Erythroblast (primary cell): ENCODE data around the gene SFSWAP.

ENCODE experiments used
- GATA1 ChIP-seq: IDR thresholded peaks from 2 replicates; pipeline ENCODE4 v1.6.1; 2011; ENCODE audit warnings: low read depth, mild to moderate bottlenecking, control low read depth, low read length, moderate library complexity
- POLR2A ChIP-seq: IDR thresholded peaks from 2 replicates; pipeline ENCODE4 v1.6.1; 2011; ENCODE audit warnings: mild to moderate bottlenecking, low read length

DNA sequence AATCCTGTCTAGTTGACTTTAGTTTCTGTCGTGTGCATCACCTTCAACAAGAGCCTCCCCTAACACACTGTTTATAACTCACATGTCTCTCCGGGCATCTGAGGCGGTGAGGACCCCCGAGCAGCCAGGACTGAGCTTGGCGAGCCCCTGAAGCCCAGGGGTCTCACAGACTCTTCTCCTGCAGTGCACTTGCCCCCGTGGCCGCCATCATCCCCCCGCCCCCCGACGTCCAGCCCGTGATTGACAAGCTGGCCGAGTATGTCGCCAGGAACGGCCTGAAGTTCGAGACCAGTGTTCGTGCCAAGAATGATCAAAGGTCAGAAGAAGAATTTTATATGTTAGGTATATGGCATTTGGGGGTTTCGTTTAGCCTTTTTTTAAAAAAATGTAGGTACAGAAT is 43.3 kb downstream of the SFSWAP start:
- TF ChIP-seq POLR2A, result no peak
- no peak for TF ChIP-seq GATA1
